Right lobe of liver (tissue), 4 donors: Measurements from ENCODE around the gene SKIC3.

Experiments used
- POLR2A ChIP-seq: fragments of 450-650 bp; IDR thresholded peaks from one replicate; pipeline ENCODE4 v1.6.1; 2017; ENCODE audit warnings: antibody characterized with exemption, mild to moderate bottlenecking
- TF ChIP-seq, protein P1 (sequence below), 4 donors: fragments of 200-600 bp in 3 of 4; fragments of 450-650 bp in 1 of 4; IDR thresholded peaks; one replicate each; pipeline versions ENCODE4 v1.5.1 to v1.8.0; 2016 to 2022; ENCODE audit warnings: antibody characterized with exemption in 4 of 4, mild to moderate bottlenecking in 2 of 4
- donor health status: DM: no; HTN: no; CAD: no.
- donor health status: DM: no; HTN: no; CAD: no.
- donor health status: DM: no; HTN: yes; CAD: no.

DNA sequence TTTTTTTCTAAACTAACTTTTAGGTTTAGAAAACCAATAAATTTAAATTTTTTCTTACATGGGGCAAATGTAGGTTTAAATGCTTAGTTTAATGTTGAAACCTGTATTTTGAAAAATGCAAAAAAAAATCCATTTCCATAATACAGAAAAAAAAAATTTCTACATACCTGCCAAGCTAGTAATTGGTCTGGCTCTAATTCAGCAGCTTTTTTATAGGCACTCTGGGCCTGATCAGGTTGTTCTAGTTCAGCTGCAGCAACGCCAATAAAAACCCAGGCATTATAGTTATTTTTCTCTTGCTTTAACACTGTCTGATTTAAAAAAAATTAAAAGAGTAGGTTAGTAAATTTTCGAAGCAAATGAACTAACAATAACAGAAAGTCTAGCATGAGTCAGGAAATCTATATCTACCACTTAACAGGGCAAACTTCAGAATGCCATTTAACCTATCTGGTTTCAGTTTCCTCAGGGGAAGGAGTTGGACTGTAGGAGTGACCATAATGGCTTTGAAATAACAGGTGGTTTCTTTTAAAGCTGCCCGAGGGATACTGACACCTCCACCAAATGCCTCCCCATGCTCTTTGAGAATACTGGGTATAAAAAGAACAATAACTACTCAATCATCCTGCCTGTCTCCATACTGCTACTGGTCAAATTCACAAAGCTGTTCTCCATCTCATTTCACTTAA lies 11.6 kb downstream of the SKIC3 start:
- TF ChIP-seq, protein P1, sequence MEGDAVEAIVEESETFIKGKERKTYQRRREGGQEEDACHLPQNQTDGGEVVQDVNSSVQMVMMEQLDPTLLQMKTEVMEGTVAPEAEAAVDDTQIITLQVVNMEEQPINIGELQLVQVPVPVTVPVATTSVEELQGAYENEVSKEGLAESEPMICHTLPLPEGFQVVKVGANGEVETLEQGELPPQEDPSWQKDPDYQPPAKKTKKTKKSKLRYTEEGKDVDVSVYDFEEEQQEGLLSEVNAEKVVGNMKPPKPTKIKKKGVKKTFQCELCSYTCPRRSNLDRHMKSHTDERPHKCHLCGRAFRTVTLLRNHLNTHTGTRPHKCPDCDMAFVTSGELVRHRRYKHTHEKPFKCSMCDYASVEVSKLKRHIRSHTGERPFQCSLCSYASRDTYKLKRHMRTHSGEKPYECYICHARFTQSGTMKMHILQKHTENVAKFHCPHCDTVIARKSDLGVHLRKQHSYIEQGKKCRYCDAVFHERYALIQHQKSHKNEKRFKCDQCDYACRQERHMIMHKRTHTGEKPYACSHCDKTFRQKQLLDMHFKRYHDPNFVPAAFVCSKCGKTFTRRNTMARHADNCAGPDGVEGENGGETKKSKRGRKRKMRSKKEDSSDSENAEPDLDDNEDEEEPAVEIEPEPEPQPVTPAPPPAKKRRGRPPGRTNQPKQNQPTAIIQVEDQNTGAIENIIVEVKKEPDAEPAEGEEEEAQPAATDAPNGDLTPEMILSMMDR (IDR thresholded peaks at IDR 0.05): no peak
- TF ChIP-seq POLR2A: no peak
